NT2/D1 (cell line): ENCODE data around the gene HELT.
"Not testable (repeated sequence)": the region's sequence is repeated elsewhere in the genome, so short reads cannot be mapped to it uniquely, and the experiment has no call there.

ENCODE experiments used
- DNase-seq: peaks from one replicate; pipeline ENCODE4 v3.0.0-alpha.2; 2011; ENCODE audit warnings: low read depth, low spot score
- H3K27me3 ChIP-seq: 2 replicates; pipeline ENCODE4 v1.6.0; 2011; ENCODE audit warnings: mild to moderate bottlenecking; ENCODE audit not compliant: insufficient read length, insufficient read depth
- H3K36me3 ChIP-seq: 2 replicates; pipeline ENCODE4 v1.6.1; 2011; ENCODE audit warnings: mild to moderate bottlenecking, low read length, mixed read lengths; ENCODE audit not compliant: insufficient read depth, insufficient read length
- H3K4me1 ChIP-seq: 2 replicates; pipeline ENCODE4 v1.5.1; 2011; ENCODE audit not compliant: insufficient read depth, insufficient read length
- H3K4me3 ChIP-seq: 2 replicates; pipeline ENCODE4 v1.5.1; 2011; ENCODE audit warnings: low read depth; ENCODE audit not compliant: insufficient read length
- H3K9ac ChIP-seq: 2 replicates; pipeline ENCODE4 v1.6.0; 2011; ENCODE audit warnings: low read depth; ENCODE audit not compliant: insufficient read length
- H3K9me3 ChIP-seq: 2 replicates; pipeline ENCODE4 v1.5.1; 2011; ENCODE audit warnings: mild to moderate bottlenecking, low read length; ENCODE audit not compliant: insufficient read depth
- SUZ12 ChIP-seq: IDR thresholded peaks from 2 replicates; pipeline ENCODE4 v1.6.1; 2011; ENCODE audit not compliant: insufficient read length, insufficient read depth; ENCODE audit errors: extremely low read depth
- YY1 ChIP-seq: IDR thresholded peaks from 2 replicates; pipeline ENCODE4 v1.6.1; 2011; ENCODE audit not compliant: insufficient read length, insufficient read depth
- ZNF274 ChIP-seq: IDR thresholded peaks from 2 replicates; pipeline ENCODE4 v1.6.1; 2011; ENCODE audit warnings: mild to moderate bottlenecking, low read depth, low read length

HELT gene

DNA sequence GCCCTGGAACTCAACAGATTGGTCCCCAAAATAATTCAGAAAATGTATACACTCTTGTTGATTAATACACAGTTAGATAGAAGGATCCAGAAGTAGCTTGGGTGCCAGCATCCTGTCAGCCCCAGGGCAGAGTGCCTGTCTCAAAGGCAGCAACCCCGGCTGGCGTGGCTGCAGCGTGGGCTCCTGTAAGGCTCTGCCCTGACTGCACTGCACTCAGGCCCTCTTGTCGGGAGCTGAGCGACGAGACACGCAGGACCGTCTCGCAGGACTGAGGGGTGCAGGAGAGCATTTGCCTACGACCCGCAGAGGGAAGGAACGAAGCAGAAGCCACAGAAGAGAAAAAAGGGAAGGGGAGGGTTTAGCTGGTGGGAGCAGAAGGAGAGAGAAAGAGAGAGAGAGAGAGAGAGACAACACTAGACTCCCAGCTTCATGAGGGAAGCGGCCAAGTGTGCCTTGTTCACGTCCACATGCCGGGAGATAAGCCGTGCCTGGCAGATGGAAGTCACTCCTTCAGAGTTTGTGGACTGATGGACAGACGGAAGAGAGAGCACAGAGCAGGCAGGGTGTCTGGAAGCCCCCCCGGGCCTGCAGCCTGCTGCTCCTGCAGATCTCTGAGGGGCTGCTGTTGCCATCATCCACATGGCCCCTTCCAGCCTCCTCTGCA is 38.7 kb upstream of the HELT start:
- DNase-seq = no peak
- H3K9ac ChIP-seq = no peak overlapping the region
- no peak overlapping the region for H3K4me3 ChIP-seq
- no peaks in the 10 kb centered on the region for H3K27me3 ChIP-seq
- TF ChIP-seq YY1 (no peak), ZNF274 (no peak), SUZ12 (no peak)
- H3K4me1 ChIP-seq = no peaks in the 10 kb centered on the region
- no peaks in the 10 kb centered on the region for H3K9me3 ChIP-seq
- no peaks in the 10 kb centered on the region for H3K36me3 ChIP-seq

DNA sequence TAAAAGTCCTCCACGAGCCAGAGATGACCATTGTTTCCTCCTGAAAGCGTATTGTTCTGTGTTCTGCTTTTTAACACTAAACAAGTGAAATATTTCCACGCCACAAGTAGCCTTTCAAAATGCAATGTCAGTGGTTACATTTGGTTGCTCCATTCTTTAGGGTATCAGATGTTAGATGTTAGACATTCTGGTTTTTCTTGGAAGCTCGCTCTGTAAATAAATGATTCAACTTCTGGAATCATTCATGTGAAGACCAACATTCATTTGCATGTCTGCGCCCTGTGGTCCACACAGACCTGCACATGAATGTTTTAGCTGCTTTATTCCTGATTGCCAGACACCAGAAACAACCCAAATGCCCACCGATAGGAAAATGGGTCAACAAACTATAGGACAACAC is 38.0 kb upstream of the HELT start:
- H3K4me3 ChIP-seq = no peak overlapping the region
- H3K9me3 ChIP-seq = no peaks in the 10 kb centered on the region
- H3K36me3 ChIP-seq = no peaks in the 10 kb centered on the region
- TF ChIP-seq SUZ12 = no peak
- TF ChIP-seq ZNF274 = no peak
- TF ChIP-seq YY1 = no peak
- no peaks in the 10 kb centered on the region for H3K4me1 ChIP-seq
- H3K9ac ChIP-seq = no peak overlapping the region
- DNase-seq = no peak
- no peaks in the 10 kb centered on the region for H3K27me3 ChIP-seq

DNA sequence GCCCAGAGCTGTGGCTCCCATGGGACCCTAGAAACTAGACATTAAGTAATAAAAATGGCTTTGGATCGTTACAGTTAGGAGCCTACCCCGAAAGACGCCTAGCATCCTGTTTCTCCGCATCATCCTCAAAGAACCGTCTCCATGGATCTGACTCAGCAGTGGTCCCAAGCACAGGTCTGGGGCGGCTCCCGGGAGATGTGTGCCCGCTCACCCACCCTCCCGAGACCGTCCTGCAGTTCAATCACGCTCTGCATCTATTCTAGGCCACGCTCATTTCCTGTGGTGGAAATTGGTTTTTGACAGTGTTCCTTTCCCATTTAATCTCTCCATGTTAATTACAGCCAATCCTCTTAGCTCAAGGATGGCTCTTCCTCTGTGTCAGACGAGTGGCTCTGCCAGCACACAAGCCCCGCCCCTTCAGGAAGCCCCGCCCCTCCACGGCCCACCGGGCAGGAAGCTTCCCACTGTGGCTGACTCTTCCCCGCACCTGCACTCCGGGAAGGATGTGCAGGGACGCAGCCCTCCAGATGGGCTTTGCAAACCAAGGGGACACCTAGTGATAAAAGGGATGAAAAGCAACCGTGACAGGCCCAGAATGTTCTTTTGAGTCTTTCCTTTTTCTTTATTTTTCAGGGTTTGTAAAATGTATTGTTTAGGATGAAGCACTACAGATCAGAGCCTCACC is 34.5 kb upstream of the HELT start:
- peak; percentile 23 for DNase-seq
- Histone ChIP-seq H3K4me3 (no peak overlapping the region), H3K9me3 (no peaks in the 10 kb centered on the region), H3K36me3 (no peaks in the 10 kb centered on the region), H3K9ac (no peak overlapping the region), H3K27me3 (no peaks in the 10 kb centered on the region), H3K4me1 (no peaks in the 10 kb centered on the region)
- no peak for TF ChIP-seq SUZ12
- no peak for TF ChIP-seq ZNF274
- TF ChIP-seq YY1 = no peak

GRCh38 chr4:184987493-184988031 is 30.7 kb upstream of the HELT start:
- no peaks in the 10 kb centered on the region for H3K27me3 ChIP-seq
- no peak overlapping the region for H3K4me3 ChIP-seq
- TF ChIP-seq ZNF274 = no peak
- TF ChIP-seq YY1 = no peak
- TF ChIP-seq SUZ12 = no peak
- H3K9ac ChIP-seq = no peak overlapping the region
- no peaks in the 10 kb centered on the region for H3K36me3 ChIP-seq
- H3K4me1 ChIP-seq = no peaks in the 10 kb centered on the region
- no peaks in the 10 kb centered on the region for H3K9me3 ChIP-seq
- no peak for DNase-seq

DNA sequence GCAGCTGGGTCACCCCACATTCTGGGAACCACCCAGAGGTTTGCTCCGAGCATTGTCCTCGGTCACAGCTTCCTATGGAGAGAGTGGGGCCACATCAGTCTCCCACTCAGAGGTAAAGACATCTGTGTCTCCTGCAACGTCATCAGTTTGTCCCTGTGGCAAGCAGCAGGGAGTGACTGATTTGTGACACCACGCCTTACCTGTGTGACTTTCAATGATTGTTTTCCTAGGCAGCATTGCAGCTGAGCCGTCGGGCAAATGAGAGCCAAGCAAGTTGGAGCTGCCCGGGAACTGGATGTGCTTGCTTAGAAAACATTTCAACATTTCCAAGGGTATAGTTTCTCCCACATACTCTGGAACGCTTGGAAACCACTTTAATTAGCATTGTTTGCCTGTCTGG is 29.7 kb upstream of the HELT start:
- Histone ChIP-seq H3K27me3 (no peaks in the 10 kb centered on the region), H3K4me1 (no peaks in the 10 kb centered on the region), H3K9me3 (no peaks in the 10 kb centered on the region), H3K9ac (no peak overlapping the region), H3K36me3 (no peaks in the 10 kb centered on the region), H3K4me3 (no peak overlapping the region)
- TF ChIP-seq ZNF274 (no peak), SUZ12 (no peak), YY1 (no peak)
- DNase-seq = no peak

DNA sequence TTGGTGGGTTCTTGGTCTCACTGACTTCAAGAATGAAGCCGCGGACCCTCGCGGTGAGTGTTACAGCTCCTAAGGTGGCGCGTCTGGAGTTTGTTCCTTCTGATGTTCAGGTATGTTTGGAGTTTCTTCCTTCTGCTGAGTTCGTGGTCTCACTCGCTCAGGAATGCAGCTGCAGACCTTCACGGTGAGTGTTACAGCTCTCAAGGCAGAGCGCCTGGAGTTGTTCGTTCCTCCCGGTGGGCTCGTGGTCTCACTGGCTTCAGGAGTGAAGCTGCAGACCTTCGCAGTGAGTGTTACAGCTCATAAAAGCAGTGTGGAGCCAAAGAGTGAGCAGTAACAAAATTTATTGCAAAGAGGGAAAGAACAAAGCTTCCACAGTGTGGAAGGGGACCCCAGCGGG is 29.0 kb upstream of the HELT start:
- DNase-seq, H3K9ac ChIP-seq, H3K36me3 ChIP-seq, H3K4me3 ChIP-seq, H3K27me3 ChIP-seq, H3K4me1 ChIP-seq, H3K9me3 ChIP-seq: not testable (repeated sequence)

DNA sequence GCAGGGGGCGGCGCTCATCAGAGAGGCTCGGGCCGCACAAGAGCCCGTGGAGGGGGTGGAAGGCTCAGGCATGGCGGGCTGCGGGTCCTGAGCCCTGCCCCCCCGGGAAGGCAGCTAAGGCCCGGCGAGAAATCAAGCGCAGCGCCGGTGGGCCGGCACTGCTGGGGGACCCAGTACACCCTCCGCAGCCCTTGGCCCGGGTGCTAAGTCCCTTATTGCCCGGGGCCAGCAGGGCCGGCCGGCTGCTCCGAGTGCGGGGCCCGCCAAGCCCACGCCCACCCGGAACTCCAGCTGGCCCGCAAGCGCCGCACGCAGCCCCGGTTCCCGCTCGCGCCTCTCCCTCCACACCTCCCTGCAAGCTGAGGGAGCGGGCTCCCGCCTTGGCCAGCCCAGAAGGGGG is 28.2 kb upstream of the HELT start:
- not testable (repeated sequence) for H3K4me3 ChIP-seq, DNase-seq, H3K27me3 ChIP-seq, H3K9ac ChIP-seq, H3K36me3 ChIP-seq, H3K9me3 ChIP-seq, H3K4me1 ChIP-seq
